Activated CD8-positive, alpha-beta memory T cell treated with anti-CD3 and anti-CD28 coated beads for 4 hours (primary cell): Measurements from ENCODE around the gene WEE1.
"Not testable (repeated sequence)": the region's sequence is repeated elsewhere in the genome, so short reads cannot be mapped to it uniquely, and the experiment has no call there.

Source experiments
- DNase-seq, 2 donors: peaks; one replicate each; pipeline ENCODE4 v3.0.0-alpha.2; 2020; ENCODE audit warnings: low read depth in 2 of 2

Gene WEE1

DNA sequence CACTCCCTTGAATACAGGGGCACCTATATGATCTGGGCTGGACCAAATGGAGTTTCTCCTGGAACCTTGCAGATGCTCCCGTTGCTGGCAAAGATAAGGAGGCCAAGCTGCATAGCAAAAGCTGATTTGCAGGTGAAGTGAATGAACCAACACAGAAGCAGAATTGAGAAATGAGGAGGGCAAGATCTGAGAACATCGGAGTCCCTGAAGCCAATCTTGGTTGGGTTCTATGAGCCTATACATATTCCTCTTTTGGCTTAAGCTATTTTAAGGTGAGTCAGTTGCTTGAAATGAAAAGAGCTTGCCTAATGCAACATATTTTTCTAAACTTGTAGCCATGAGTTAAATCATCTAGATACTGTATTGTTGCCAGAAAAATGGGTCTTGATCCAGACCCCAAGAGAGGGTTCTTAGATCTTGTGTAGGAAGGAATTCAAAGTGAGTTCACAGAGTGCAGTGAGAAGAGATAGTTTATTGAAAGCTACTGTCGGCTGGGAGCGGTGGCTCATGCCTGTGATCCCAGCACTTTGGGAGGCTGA is 23.5 kb downstream of the WEE1 start:
- no peak for DNase-seq

DNA sequence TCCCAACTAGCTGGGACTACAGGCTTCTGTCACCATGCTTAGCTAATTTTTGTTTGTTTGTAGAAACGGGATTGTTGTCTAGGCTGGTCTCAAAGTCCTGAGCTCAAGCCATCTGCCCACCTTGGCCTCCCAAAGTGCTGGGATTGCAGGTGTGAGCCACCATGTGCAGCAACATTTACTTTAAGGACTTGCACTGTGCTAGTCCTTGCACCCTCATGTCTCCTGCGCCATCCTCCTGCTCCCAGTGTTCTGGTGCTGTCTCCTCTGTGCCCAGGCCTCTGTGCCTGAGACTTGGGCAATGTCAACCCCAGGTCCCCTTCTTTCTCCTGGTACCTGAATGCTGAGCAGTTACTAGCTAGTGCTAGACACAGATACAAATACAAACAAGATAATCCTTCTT is 26.7 kb downstream of the WEE1 start:
- no peak for DNase-seq

DNA sequence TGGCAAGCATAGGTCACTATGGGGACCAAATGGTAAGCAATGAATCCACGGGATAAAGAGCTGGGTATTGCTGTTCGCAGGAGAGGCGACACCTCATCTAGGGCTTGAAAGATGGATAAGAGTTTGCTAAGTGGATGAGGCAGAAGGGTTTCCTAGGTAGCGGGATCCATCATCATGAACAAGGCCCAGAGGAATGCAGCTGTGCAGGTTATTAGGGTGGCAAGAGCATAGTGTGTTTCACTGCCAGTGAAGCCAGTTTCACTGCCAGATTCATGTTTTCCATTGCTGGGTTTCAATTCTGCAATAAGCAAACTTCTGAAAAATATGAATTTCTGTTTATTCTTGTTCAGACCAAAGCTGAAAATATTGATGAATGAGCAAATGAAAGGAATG is 27.2 kb downstream of the WEE1 start:
- DNase-seq, result no peak

DNA sequence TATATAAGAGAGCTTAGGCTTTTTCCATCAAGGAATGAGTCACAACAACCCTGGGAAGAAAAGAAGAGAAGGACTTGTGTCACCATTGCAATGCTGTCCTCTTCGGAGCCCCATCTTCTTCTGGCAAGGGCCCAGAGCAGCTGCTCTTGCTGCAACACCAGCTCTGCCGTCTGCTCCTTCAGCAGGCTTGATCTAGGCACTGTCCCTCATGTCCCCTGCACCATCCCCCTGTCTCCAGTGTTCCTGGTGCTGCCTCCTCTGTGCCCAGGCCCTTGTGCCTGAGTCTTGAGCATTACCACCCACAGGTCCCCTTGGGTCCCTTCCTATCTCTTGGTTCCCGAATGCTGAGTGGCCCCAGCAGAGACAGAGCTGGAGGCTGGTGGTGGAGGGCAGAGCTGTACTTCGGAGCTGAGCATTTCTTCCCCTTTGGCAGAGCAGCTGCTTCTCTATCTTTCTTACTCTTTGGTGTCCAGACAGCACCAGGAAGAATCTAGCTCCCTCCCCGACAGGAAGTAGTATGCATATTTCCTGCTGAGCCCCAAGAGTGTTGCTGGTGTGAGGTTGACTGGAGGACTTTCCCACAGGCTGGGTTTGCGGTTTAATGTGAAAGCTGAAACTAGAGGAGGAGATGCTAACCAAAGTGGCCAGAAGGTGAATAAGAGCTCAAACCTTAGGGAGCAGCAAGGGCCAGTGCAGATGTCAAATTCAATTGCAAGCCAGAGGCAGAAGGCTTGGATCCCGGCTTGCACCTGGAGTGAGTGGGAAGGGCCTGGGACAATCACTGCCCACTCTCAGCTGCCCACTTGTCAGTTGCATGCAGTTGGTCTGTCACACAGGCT is 27.8 kb downstream of the WEE1 start:
- peak; percentile 21 to 38 for DNase-seq

DNA sequence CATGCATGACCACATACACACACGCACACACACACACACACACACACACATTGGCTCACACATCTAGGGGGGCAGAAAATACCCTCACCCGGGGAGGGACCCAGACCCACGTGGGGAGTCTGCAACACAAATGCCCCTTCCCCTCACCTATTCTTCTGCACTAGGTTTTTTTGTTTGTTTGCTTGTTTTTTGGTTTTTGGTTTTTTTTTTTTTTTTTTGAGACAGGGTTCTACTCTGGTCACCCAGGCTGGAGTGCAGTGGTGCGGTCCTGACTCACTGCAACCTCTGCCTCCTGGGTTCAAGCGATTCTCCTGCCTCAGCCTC is 28.4 kb downstream of the WEE1 start:
- no peak for DNase-seq

DNA sequence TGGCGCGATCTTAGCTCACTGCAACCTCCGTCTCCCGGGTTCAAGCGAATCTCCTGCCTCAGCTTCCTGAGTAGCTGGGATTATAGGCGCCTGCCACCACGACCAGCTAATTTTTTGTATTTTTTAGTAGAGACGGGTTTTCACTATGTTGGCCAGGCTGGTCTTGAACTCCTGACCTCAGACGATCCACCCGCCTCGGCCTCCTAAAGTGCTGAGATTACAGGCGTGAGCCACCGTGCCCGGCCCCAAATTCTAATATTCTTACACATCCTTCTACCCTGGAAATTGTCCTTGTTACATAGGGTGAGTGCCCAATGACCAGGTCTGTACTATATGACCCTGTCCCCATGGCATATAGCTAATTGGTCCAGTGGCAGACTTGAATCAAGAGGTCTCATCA is 29.7 kb downstream of the WEE1 start:
- DNase-seq, result not testable (repeated sequence)

DNA sequence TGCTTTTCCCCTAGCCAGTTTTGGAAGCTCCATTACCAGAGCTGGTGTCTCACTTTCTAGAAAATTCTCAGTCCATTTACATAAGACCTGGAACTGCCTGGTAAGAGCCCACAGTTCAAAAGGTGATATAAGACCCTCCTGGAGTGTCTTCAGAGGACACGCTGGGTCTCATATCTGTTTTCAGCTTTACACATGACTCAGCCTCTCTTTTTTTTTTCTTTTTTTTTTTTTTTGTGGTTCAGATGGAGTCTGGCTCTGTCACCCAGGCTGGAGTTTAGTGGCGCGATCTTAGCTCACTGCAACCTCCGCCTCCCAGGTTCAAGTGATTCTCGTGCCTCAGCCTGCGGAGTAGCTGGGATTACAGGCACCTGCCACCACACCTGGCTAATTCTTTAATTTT is 30.7 kb downstream of the WEE1 start:
- no peak for DNase-seq

DNA sequence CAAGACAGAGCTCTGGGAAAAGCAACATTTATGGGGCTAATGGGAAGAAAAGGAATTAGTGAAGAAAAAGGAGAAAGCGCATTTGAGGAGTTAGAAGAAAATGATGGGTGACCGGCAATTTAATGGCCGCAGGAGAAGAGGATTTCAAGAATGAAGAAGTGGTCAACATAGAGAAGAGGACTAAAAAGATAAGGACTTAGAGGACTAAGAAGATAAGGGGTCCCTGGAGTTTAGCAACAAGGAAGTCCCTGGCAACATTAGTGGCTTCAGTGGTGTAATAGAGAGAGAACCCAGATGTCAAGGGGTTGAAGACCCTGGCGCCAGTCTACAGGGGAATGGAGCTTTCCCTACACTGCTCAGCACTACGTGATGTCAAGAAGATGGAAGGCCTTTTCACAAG is 32.3 kb downstream of the WEE1 start:
- DNase-seq, result no peak

DNA sequence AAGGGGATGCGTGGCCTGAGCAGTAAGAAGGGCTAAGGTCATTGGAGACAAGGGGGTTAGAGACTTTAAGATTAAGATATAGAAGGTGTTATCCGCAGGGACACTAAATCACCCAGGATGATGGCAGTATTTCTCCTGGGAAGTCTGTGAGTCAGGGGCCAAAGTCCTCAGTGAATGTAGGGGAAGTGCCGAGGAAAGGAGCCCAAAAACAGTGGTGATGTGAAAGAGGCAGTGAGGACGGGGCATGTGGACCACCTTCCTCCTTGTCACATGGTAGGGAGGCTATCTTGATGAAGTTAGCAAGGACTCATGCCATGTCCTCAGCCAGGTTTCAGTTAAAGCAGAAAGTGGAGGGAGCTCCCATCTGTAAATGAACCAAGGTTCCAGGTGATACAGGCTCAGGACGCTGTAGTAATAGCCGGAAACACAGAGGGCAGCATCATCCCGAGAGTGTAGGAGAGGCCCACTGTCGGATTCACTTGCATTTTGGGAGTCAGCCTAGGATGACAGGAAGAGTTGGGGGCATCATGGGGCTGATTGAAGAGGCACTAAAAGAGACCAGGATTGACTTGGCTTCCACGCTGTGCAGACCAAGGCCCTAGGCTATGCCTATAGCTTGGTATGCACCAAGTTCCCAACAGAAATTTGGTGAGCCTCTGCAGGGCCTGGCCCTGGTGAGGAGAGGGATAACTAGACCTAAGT is 33.5 kb downstream of the WEE1 start:
- DNase-seq, result no peak

DNA sequence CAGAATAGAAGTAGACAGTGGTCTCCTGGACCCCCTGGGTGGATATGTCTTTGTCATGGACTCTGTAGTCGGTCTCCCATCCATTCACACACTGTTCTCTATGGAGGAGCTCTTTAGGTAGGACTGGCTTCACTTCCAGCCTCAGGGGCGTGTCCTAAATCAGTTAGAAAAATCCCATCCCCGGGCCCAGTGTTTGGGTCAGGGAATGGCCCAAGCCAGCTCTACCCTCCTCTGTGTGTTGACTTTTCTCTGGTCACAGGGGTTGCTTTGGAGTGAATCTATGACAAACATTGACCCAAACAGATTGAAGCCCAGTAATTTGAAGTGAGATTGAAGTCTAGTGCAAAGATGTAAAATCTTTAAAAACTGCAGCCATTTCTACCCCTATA is 34.0 kb downstream of the WEE1 start:
- DNase-seq, result no peak

DNA sequence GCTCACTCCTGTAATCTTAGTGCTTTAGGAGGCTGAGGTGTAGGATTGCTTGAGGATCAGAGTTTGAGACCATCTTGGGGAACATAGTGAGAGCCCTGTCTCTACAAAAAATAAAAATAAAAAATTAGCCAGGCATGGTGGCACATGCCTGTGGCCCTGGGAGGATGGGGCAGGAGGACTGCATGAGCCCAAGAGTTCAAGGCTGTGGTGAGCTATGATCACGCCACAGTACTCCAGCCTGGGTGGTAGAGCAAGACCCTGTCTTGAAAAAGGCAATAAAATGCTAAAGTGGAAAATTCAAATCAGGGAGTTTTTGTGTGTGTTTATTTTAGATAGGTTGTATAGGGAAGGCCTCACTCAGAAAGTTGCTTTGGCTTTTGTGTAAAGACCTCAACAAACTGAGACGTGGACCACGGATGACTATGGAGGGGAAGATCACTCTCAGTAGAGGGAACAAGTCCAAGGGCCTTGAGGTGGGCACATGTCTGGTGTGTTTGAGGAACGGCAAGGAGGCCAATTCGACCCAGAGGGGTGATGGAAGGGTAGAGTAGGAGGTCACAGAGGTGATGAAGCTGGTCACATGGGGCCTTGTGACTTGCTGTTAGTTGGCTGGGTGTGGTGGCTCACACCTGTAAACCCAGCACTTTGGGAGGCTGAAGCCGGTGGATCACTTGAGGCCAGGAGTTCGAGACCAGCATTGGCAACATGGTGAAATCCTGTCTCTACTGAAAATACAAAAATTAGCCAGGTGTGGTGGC is 35.7 kb downstream of the WEE1 start:
- no peak for DNase-seq

DNA sequence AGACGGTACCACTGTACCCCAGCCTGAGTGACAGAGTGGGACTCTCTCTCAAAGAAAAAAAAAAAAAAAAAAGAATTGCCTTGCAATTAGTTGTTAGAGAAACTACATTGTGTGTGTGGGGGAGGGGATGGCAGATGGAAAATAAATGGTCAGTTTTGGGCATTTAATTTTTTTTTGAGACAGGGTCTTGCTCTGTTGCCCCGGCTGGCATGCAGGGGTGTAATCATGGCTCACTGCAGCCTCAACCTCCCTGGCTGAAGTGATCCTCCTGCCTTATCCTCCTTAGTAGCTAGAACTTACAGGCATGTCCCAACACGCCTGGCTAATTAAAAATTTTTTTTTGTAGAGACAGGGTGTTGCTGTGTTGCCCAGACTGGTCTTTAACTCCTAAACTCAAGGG is 36.4 kb downstream of the WEE1 start:
- no peak for DNase-seq

DNA sequence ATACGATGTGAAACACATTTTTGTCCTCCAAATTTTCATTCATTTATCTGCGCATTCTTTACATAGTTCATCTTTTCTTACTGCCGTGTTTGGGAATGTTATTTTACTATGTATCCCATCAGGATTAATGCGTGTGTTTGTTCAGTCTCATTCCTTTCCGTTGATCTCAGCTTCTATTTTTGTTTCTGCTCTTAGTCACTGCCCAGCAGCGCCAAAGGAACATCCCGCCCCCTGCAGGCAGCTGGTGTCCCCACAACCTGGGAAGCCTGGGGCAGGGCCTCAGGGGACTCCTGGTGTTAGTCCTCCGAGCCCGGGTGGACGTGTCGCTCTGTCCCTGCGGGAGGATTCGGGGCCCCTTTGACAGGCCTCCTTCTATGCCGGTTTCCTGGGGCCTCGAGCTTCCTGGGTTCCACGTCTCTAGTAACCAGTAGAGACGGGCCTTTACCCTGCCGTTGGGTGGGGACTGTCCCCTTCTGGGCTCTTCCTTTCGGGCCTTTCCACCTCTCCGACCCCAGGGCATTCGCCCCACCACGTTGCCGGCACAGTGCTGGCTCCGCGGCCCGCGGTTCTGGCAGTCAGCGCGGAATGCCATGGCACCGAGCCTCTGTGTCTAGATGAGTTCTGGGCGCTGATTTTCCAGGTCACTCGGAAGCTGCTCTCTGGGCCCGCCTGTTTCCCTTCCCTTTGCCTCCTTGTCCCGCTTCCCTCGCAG is 39.8 kb downstream of the WEE1 start:
- DNase-seq, result peak; percentile 72 to 76

DNA sequence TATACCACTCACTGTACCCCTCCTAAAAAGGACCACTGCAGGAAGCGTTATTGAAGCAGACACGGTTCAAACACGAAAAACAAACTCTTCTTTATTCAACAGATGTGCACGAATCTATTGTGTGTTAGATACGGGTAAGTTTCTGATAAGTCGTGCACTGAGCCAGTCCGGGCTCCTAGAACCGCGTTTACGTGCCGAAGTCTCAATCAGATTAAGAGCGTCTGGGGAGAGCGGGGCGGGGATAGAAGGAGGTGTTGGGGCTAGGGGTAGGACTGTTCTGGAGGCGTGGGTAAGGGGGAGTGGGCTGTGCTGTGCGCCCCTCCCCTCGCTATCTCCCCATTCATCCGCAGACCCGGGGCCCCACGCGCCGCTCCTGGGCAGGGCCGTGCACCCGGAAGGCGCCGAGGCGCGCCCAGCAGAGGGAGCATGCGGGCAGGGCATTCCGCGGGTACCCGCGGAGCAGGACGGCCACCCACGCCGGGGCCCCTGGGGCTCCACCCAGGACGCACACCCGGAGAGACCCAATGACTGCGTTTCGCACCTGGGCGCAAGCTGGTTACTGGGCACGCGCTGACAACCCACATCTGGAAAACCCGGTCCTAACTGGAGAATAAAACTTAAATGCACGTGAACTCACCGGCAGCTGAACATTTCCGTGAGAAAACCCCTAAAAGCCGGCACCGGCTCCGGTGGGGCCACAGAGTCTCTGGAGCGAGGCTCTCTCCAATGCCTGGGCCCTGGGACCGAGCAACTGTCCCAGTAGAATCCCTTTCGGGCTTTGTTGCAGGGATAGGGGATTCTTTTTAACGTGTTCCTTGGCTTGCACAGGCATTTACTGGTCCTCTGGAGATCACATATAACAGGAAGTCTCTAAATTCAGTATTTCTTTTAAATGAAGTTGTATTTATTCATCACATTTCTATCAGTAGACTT is 40.6 kb downstream of the WEE1 start:
- DNase-seq, result peak; percentile 84 to 86

DNA sequence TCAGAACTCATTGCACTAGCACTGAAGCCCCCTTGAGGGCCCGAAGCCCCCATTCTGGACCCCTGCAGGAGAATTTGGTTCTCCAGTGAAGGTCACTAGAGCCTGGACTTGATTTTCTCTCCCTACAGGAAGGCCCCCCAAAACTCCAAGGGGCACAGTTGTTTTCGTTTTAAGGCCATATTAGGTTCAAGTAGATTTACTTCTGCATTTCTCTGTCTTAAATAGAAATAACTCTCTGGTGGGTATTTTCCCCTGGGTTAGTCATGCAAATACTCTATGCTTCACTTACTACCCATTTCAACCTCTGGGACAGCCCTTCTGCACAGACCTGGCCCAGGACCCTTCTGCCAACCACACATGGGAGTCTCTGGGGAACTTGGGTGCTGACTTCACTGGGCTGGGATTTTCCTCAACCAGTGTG is 41.6 kb downstream of the WEE1 start:
- no peak for DNase-seq

DNA sequence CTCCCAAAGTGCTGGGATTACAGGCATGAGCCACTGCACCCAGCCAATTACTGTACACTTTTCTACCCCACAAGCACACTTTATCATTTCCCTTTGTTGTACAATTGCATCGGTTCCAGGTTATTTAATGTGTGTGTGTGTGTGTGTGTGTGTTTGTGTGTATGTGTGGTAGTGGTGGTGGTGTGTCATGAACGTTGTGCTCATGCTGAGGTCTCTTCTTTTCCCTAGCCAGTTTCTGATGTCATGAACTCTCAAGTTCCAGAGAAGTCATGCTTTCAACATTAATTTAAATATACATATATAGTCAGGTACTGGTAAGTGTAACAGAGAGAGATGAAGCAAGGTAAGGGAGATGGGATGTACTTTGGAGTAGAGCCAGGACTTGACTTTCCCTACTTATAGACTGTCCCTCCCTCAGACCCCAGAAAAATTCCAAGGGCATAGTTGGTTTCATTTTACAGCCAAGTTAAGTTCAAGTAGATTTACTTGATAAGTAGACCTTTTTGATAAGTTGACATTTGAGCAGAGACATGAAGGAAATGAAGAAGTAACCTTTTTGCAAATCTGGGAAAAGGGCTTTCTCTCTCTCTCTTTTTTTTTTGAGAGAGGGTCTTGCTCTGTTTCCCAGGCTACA is 42.7 kb downstream of the WEE1 start:
- no peak for DNase-seq

DNA sequence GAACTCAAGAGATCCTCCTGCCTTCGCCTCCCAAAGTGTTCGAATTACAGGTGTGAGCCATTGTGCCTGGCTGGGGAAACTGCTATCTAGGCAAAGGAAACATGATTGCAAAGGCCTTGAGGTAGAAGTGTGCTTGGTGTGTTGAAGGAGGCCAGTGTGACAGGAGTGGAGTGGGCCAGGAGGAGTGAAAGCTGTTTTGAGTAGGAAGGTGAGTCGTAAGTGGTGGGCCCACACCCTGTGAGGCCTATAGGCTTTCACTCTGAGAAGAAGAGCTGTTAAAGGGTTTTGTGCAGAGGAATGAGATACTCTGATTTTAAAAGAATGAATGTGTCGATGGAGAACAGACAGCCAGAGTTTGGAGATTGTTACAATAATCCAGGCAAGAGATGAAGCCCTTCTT is 43.4 kb downstream of the WEE1 start:
- no peak for DNase-seq

DNA sequence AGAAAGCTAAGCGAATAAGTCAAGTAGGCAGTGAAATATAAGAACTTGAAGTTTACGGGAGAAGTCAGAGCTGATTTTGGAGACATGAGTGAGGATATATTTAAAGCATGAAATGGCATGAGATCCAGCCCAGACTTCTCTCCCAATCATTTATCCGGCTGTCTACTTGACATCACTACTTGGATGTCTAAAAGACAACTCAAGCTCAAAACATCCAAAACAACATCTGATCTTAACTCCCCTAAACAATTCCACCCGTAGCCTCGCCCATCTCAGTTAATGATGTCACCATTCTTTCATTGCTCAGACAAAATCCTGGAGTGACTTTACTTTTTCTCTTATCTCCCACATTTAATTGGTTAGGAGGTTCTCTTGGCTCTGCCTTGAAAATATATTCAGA is 44.5 kb downstream of the WEE1 start:
- no peak for DNase-seq

DNA sequence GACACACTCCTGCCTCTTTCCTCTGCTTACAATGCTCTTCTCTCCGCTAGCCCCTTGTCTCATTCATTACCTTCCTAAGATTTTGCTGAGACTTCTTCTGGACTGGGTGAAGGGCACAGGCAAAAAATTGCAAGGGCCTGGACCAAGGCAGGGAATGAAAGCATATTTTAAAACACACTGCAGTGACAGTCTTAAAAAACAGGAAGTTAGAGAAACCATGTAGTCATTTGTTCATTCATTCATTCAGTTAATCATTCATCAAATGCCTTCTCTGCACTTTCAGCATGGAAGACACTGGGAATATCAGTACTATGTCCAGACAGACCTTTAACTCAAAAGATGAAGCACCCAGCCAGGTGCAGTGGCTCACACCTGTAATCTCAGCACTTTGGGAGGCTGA is 45.5 kb downstream of the WEE1 start:
- DNase-seq, result no peak

DNA sequence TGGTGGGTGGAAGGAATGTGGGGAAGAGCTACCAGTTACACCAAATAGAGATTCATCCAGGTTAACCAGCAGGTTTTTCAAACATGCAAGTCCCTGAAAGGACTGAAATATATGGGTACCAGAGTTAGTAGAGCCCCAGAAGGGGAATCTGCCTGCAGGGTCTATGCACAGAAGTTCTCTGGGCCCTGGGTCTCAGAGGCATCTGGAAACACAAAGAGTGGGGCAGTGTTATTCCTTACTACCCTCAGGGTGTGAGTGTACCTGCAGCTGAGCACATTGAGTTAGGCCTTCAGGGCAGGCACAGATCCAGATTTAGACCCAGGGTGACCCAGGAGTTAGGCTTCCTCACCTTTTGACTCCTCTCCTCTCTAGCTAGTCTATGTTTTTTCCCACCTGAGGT is 46.5 kb downstream of the WEE1 start:
- DNase-seq, result no peak
